Femur (tissue), 1 donor: ENCODE measurements around the gene GOLGA6L10.
"Not testable (repeated sequence)": the region's sequence is repeated elsewhere in the genome, so short reads cannot be mapped to it uniquely, and the experiment has no call there.

Experiments used
- DNase-seq: peaks from one replicate; pipeline ENCODE4 v3.0.0-alpha.2; 2017

GOLGA6L10 gene, protein sequence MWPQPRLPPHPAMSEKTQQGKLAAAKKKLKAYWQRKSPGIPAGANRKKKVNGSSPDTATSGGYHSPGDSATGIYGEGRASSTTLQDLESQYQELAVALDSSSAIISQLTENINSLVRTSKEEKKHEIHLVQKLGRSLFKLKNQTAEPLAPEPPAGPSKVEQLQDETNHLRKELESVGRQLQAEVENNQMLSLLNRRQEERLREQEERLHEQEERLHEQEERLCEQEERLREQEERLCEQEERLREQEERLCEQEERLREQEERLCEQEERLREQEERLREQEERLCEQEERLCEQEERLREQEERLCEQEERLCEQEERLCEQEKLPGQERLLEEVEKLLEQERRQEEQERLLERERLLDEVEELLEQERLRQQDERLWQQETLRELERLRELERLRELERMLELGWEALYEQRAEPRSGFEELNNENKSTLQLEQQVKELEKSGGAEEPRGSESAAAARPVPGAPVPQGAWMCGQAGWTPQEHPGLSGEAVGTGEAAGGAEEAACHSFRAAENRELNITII

DNA sequence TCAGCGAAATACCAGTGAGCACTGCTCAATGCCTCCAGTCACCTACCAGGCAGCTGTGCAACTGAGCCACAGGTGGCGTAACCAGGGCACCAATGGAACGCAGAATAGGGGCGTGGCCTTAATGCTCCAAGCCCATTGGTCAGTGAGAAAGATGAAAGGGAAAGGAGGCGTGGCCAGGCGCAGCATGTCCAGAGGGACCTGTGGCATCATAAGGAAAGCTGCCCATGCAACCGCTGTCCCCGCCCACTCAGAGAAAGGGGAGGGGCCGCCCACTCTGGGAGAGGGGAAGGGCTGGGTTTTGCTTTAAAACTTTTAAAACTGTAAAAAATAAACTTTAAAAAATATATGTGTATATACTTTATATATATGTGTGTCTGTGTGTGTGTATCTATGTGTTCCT lies at the start of gene GOLGA6L10:
Gene GOLGA6L10 (minus strand): TSS at position 101 of the 400 bp plus-strand sequence. CDS start 100 bp downstream, at position 1.
- not testable (repeated sequence) for DNase-seq

DNA sequence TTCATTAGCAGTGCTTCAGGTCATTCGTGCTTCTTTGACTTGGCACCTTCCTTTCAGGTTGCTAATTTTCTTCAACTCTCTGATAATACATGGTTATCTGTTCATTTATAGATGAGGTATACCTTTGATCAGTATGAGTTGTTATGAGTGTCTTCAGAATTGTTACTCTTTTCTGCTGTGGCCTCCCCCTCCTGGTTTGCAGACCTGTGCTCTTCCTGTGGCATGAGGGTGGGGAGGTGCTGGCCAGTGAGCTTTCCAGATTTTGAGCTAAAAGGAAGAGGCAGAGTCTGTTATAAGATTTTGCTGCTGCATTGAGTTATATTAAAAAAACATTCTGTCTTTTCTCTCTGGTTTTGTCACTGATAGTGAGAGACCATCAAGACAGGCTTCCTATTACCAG lies 49.5 kb upstream of the GOLGA6L10 start:
- DNase-seq: no peak

DNA sequence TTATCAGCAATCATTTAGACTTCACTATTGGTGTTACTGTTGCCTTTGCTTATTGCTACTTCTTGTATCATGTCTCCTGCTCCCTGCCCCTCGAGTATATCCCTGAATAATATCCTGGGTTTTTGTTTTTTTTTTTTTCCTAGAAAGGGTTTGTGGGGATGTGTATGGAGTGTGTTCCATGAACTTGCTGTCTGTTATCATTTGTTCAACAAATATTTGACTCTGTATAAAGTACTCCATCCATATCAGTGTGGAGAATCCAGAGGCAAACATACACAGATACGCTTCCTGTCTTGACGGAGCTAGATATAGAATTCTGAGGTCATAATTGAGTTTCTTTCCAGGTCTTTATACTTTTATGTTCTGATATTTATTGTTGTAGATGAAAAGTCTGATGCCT lies 48.5 kb upstream of the GOLGA6L10 start:
- DNase-seq: no peak

DNA sequence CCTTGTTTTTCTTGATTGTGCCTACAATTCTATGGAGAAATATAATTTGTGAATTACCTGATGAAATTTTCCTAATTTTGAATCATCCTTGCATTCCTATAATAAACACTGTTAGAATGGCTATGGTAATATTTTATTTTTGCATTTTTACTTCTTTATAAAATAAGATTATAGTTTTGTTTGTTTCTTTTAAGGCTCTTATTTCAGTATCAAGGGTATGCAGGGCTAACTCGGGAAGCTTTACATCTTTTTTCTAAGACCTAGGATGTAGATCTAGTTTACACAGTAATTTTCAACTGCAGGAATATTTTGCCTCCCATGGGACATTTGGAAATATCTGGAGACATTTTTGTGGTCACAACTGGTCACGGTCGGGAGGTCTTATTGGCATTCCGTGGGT lies 46.5 kb upstream of the GOLGA6L10 start:
- DNase-seq: not testable (repeated sequence)

DNA sequence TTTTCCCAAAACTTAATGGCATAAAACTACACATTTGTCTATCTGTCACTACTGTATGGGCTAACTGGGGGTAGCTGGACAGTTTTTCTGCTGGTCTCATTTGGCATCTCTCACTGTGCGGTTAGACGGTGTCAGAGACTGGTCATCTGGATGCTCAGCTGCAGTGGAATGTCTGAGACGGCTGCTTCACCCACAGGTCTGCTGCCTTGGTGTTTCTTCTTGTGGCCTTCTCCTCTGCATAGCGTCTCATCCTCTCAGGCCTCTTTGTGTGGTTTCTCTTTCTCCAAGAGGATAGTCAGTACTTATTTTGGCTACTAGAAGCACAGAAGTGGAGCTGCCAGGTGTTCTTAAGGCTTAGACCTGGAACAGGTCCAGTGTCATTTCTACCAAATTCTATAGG lies 44.4 kb upstream of the GOLGA6L10 start:
- no peak for DNase-seq

DNA sequence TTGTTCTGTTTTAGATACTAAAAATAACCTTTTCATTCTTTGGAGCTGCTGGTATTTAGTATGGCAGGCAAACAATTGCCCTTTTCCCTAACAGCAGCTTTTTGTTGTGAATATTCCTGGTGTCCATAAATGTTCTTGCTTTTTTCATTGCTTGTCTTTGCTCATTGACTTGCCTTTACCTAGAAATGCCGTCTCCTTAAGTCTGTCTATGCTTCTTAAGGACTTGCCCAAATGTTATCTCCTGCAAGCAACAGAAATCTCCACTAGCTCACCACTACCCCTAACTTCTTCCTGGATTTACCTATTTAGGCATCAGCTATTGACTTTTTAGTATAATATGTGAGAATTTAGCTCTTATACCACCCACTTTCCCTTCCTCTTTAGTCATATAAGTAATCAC lies 42.8 kb upstream of the GOLGA6L10 start:
- DNase-seq: not testable (repeated sequence)

DNA sequence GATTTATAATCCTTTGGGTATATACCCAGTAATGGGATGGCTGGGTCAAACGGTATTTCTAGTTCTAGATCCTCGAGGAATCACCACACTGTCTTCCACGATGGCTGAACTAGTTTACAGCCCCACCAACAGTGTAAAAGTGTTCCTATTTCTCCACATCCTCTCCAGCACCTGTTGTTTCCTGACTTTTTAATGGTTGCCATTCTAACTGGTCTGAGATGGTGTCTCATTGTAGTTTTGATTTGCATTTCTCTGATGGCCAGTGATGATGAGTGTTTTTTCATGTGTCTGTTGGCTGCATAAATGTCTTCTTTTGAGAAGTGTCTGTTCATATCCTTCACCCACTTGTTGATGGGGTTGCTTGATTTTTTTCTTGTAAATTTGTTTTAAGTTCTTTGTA lies 40.9 kb upstream of the GOLGA6L10 start:
- not testable (repeated sequence) for DNase-seq

DNA sequence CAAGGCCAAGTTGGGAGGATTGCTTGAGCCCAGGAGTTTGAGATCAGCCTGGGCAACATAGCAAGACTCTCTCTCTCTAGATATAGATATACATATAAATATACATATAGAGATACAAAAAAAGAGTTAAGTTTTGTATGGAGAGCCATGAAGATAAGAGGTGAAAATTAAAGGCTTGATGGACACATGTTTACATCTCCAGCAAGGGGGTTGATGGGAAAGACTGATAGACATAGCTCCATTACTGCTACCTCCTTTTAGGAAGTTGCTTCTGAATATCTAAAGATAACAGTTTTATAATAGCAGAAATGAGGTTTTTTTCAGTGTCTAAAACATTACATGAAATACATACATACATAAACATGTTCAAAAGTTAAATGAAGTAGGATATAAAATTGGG lies 37.9 kb upstream of the GOLGA6L10 start:
- not testable (repeated sequence) for DNase-seq

DNA sequence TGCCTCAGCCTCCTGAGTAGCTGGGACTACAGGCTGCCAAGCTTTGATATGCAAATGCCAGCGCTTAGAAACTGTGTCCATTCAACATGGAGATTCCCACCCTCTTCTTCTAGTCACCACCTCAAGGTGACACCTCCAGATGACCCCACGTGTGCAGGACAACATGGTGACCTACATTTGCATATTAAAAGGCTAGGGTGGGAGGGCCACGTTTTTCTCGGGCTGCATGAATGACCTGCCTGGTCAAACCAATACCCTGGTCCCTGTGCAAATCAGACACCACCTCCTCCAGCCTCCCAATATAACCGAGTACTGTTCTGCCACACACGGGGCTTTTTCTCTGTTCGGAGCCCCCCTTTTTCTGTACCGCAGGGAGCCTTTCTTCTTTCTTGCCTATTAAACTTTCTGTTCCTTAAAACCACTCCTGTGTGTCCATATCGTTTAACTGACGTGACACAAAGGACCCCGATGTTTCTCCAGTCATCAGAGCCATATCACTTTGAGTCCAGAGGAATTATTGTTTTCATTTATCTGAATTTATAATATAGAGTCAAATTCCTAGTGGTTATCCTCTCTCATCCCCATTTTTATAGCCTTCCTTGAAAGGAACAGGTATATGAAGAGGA lies 32.2 kb upstream of the GOLGA6L10 start:
- not testable (repeated sequence) for DNase-seq

DNA sequence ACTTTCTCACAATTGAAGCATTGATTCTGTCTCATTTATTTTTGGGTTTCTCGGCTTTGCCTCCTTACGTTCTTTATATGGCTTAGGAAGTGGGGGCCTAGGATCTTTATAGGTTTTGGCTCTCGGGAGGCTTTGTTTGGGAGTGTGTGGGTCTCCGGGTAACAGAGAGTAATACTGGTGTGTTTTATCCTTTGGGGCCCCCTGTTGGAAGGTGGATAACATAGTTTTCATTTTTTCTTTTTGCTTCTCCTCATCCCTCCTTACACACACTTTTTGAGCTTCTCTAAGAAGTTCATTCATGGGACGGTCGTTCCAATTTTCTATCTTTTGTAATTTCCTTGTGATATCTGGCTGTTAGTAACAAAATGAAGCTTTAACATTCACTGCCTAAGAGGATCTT lies 30.3 kb upstream of the GOLGA6L10 start:
- DNase-seq: not testable (repeated sequence)

DNA sequence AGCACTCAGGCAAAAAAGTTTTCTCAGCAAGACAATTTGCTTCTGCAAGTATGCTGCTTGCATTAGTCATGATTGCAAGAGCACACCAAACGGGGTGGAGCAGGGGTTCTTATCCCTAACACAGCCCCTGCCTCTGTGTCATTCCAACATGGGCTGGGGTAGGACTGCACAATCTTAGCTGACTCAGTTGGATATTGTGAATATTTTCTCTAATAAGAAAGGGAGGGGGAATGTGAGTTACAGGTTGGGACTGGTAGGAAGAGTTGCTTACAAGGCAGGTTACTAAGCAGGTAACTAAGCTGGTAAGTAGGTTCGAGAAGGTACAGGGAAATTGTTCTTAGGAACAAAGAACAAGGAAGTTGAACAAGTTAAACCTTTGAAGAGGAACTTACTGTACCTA lies 24.4 kb upstream of the GOLGA6L10 start:
- not testable (repeated sequence) for DNase-seq

DNA sequence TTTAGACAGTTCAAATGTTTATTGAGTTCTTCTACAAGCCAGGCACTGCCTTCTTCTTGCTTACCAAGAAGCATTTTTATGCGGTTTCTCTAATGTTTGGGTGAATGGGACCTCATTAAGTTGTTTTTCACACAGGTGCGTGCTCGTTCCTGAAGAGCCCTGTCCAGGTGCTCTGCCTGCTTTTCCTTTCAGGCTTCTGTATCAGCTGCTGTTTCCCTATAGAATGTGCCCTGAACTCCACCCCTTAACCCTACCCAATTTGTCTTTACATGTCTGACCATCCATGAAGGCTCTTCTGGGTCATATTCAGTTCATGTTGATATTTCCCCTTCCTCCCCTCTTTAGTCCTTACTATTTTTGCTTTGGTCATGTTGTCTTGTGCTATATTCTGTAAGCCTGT lies 22.4 kb upstream of the GOLGA6L10 start:
- no peak for DNase-seq

DNA sequence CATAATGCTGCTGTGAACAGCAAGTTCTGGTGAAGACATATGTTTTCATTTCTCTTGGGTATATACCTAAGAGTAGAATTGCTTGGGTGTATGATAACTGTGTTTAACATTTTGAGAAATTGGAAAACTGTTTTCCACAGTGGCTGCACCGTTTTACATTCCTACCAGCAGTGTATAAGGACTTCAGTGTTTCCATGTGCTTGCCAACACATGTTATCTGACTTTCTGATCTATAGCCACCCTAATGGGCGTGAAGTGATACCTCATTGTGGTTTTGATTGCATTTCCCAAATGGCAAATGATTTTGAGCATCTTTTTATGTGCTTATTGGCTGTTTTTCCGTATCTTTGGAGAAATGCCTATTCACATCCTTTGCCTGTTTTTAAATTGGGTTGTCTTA lies 18.5 kb upstream of the GOLGA6L10 start:
- not testable (repeated sequence) for DNase-seq

DNA sequence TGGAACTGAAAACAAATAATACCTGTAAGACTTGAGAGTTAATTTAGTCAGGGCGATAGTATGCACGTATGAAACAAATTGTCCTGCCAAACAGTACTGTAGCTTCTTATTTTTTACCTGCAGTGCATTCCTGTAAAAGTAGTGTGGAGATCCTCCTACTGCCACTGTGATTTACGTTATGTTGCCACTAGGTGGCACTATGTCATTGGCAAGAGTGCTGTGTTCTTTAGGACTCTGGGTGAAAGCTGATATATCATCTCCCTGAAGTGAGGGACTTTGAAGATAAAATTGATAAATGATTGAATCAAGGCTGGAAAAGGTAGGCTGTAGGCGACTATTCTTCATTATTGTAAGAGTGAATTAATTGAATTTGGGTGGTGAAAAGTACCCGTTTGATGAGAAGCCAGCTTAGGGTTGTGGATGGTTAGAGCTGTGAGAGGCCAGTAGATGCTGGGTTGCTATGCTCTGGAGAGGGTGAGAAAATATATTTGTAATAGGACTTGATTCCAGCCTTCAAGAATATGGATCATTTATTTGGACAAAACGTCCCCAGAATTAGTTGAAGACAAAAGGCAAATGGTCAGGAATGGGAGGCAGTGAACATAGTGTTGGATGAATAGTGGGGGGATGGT lies 16.5 kb upstream of the GOLGA6L10 start:
- not testable (repeated sequence) for DNase-seq

DNA sequence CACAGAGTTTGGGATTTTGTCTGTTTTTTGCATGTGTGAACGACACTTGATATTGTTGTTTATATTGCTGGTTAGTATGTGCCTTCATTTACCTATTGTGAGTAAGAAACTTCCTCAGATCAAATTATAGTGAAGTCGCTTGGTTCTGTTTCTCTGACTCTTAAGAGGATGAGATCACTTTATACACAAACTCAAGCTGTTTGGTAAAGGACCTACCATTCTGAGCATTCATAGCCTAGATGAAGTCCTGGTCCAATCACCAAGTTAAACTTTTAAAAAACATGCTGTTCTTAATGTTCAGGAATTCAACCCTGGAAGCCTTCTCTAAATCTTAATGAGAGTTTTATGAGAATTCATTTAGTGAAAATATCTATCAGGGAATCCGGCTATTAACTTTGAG lies 15.3 kb upstream of the GOLGA6L10 start:
- DNase-seq: not testable (repeated sequence)

DNA sequence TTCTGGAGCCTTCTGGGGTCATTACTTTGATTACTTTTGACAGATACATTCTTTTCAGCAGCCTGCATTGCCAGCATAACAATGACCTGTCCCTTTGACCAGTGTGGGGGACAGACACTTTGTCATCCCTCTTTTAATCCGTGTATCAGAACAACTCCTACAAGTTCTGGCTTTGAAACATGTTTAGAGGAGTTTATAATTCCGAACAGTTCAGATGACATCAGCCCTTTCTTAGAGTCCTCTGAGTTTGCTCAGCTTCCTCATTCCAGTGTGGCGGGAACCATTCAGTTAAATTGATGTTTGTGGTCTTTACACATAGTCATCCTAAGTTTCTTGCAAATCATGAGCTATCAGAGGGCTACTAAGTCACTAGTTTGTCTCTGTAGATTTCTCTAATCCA lies 13.5 kb upstream of the GOLGA6L10 start:
- not testable (repeated sequence) for DNase-seq

DNA sequence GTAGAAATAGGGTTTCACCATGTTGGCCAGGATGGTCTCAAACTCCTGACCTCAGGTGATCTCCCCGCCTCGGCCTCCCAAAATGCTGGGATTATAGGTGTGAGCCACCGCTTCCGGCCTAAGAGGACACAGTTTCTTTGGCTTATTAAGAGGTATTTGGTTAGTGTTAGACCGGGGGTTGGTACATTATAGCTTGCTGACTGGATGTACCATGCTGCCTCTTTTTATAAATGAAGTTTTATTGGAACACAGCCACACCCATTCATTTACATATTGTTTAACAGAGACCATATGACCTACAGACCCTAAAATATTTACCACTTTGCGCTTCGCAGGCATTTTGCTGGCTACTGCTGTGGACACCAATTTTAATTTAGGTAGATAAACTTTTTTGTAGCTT lies 11.3 kb upstream of the GOLGA6L10 start:
- DNase-seq: not testable (repeated sequence)

DNA sequence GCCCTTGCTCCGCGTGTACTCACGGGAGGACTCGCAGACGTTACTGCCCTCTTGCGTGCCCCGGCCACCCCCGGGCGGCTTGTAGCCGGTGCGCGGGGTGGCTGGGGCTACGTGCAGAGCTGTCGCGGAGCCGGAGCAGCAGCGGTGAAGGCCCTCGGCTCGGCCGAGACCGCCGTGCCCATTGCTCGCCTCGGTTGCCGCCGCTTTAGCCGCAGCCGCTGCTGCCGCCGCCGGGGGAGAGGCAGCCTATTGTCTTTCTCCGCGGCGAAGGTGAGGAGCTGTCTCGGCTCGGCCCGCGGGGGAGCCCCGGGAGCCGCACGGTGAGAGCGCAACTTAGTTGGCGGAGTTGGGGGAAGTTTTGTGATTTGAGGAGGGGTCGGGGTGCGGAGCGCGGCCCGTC lies 5.8 kb upstream of the GOLGA6L10 start:
- DNase-seq: not testable (repeated sequence)

DNA sequence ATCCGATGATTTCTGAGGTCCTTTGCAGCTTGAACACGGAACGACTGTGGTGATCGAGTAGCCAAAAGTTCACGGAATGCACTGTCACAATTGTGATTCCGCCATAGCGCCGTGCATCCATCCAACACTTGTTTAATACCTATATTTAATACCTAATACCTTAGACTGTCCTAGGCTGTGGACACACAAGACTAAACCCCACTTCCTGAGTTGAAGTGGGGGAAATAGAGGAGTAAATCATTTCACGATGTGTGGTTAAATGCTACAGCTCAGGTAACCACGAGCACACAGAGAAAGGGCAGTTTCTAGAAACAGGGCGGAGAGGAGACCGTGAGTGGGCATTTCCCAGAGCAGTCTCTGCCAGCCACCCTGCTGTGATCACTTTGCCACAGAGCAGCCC lies 5.3 kb upstream of the GOLGA6L10 start:
- DNase-seq: not testable (repeated sequence)

DNA sequence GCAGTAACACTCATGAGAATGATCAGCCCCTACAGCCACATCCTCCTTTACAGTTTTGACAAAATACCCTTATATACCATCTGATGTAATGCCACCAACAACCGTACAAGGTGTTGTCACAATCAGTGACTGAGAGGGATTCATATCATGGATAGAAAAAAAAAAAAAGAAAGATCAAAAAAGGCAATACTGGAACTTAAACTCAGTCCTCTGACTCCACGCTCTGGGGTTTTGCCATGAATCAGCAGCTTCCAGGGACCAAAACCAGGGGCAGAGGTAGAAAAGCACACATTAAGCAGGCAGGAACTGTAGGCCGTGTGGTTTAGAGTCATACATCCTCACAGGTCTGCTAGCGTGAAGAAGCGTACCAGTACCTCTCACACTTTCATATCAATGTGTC lies 1.6 kb downstream of the GOLGA6L10 start:
- DNase-seq: not testable (repeated sequence)

DNA sequence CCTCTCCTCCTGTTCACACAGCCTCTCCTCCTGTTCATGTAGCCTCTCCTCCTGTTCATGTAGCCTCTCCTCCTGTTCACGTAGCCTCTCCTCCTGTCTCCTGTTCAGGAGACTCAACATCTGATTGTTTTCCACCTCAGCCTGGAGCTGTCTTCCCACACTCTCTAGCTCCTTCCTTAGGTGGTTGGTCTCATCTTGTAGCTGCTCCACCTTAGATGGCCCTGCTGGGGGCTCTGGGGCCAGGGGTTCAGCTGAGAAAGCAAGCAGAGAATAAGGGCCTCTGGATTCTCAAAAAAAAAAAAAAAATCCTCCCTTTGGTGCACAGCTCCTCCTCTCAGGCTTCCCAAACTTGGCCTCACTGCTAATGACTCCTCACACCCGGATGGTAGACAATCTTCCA lies 4.1 kb downstream of the GOLGA6L10 start:
- DNase-seq: not testable (repeated sequence)

DNA sequence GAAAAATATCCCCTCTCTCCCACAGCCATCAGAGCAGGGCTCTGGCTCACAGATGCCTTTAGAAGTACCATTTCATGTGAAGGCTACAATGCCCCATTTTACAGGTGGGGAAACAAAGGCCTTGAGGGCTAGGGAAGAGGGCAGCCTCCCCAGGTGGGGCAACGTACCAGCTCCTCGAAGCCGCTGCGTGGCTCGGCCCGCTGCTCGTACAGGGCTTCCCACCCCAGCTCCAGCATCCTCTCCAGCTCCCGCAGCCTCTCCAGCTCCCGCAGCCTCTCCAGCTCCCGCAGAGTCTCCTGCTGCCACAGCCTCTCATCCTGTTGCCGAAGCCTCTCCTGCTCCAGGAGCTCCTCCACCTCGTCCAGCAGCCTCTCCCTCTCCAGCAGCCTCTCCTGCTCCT lies 4.9 kb downstream of the GOLGA6L10 start:
- not testable (repeated sequence) for DNase-seq

DNA sequence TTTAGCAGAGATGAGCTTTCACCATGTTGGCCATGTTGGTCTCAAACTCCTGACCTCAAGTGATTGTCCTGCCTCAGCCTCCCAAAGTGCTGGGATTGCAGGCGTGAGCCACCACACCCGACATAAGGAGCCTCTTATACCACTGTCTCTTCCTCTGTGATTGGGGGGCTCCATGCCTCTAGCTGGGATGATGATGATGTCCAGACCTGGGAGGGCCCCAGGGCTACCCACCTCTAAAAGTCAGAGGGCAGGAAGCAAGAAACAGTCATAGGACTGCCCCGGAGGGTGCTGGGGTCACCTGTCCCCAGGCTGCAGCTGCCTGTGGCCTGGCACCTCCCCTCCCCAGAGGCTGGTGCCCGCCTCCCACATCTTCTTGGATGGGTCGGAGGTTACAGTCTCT lies 5.4 kb downstream of the GOLGA6L10 start:
- DNase-seq: not testable (repeated sequence)
